Ramos (cell line): ENCODE measurements around the gene GDF9.
"Not testable (repeated sequence)": the region's sequence is repeated elsewhere in the genome, so short reads cannot be mapped to it uniquely, and the experiment has no call there.

Experiments
- in situ Hi-C: fragments of 300-500 bp; cut with MboI; formaldehyde crosslinking; loops from one replicate; pipeline ENCODE4 v1.14.3; 2022; ENCODE audit warnings: low sequenced_read_pairs; ENCODE audit not compliant: unreplicated experiment

GDF9 gene

DNA sequence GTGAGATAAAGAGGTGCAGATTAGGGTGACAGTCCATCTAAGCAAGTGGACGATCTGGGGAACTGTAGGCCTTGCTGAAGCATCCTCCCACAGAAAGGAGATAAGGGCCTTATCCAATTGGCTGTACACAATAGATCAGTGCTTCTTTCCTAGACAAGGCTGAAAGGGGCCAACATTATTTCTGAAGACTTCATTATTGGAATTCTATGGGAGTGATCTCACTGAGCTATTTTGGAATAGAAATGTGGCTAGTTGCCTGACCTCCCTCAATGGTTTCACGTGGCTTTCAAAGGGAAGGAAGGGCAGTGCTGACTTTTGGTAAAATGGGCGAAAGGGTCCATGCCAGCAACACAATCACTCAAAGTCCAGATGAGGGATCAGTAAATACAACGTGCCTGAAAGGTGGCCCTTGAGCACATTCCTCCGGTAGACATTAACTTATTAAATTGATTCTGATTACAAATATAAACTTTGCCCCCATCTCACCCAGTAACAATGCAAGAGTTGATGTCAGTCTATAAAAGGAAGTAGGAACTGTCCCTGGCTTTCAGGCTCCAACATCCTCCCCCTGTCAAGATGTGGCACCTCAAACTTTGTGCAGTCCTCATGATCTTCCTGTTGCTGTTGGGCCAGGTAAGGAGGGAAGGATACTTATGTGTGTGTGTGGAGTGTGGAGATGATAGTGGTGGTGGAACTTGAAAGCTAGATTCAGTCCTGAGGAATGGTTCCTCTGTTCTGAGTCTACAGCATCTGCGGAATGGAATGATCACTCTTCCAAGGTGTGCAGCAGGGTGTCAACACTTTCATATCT is 7.1 kb upstream of the GDF9 start, which contains the start of gene LEAP2:
TSS of gene LEAP2 (plus strand) at position 550 of the 811 bp plus-strand sequence. CDS start at position 577, 27 bp downstream.
- in situ Hi-C loops, result no loop called here

DNA sequence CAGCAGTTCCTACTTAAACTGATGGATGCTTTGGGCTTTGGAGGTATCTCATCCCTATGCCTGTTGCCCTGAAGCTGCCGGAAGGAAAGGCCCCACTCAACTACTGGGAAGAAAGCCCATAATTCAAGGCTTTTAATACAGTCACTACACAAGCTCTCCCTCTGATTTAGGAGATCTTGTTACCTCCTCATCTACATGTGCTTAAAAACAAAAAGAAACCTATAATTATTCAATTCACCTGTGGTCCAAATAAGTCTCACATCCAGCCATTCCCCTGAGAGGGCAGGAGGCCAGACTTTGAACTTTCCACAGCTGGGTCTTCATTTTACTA is 6.5 kb upstream of the GDF9 start:
- in situ Hi-C loops, result no loop called here

DNA sequence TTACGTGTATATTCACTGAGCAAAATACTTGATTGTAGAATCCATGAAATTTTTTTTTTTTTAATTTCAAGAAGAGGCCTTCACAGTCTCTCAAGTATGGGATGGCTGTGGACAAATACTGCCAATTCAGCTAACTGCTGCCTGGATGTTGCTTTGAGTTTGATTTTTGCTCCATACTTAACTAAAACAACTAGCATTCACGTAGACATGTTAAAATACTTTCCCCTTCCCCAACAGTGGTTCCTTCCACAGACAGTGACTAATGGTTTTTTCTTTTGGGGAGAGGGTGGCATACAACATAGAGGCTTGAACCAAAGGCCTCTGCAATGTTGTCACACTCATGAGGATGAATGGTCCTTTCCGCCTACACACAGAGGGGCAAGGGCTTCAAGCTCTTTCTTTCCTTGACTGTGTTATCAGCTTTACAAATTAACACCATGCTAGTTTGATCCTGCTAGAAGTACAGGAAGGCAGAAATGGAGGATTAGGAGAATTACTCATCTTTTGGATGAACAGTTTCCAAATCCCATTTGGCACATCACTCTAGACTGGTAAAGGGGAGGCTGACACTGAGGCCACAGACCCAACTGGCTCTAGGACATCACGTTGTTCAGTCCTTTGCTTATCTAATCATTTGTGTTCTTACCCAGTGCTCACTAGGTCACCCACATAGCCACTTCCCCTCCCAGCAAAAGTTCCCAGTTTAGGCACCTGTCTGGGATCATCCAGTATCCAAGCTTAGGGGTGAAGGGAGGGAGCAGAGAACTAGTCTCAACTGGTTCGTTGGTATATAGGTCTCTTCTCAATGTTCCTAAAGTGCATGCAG is 5.4 kb upstream of the GDF9 start:
- in situ Hi-C loops, result no loop called here

DNA sequence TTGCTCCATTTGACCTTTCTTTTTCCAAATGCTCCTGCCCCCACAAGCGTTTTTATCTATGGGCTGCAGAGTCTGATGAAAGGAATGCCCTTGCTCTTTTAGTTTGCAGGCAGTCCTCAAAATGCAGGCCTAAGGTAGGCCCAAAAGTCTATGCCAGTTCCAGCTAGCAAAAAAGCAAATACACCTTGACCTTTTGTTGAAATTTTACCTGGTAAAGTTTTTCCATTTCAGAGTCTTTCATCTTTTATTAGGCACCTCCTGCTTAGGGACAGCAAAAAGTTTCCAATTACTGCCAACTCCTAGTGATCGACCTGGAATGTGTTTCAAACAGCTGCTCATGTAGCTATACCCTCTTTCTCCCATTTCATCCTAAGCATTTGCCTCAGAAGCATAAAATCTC is 4.5 kb upstream of the GDF9 start:
- in situ Hi-C loops, result no loop called here

DNA sequence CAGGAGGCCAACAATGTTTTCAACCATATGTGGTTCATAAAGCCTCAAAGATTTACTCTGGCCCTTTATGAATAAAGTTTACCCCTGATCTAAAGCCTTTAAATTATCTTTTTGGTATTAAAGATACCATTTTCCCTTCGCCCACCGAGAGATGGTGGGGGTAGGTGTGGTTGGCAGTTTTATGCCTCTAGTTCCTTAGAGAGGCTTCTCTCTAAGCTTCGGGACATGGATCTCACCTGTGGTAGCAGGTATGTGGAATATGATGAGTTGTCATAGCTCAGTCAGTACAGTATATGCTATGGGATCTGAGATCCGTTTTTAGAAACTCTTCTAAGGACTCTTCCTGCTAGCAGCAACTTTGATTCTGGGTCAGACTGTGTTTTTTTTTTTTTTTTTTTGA is 2.5 kb upstream of the GDF9 start:
- in situ Hi-C loops, result no loop called here

DNA sequence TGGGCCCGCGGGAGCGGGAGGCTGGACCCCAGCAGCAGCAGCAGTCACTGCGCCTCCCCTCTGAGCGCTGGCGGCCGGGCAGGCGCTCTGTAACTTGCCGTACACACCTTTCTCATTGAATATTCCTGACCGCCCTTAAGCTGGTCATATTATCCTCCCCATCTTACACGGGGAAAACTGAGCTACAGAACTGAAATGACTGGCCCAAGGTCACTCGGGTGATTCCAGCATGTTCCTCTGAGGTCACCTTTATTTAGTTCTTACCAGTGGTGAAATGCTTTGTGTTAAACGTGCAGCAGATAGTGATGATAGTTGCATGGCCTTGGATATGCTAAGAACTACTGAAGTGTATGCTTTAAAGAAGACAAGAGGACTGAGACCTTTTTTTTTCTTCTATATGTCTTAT is 780 bp upstream of the GDF9 start:
- in situ Hi-C loops, result no loop called here

DNA sequence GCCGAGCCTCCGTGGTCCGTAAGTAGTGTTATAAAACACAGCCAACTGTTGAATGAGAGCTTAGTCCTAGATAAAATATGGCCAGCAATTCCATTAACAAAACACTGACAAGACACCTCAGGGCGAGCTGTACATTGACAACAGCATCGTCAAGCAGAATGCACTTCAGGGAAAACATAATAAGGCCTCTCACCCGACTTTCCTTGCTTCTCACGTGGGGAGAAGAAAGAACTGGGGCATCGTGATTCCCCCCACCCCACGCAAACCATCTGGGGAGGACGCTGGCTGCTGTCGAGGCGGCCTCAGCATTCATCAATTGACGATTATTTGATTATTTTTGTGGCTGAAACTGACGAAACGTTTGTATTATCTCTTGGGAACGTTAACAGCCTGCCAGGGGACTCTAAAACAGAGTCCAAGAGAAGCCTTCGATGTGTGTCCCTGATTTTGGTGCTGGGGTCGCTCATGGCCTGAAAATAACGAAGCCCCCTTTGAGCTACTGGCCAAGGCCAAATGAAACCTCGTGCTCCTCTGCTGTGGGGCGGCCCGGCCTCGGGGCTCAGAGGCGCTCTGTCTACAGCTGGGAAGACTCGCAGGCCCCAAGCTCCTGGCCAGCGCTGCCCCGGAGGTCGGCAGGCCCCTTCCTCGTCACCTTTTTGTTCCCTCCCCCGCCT is 464 bp downstream of the GDF9 start:
- in situ Hi-C loops, result no loop called here

DNA sequence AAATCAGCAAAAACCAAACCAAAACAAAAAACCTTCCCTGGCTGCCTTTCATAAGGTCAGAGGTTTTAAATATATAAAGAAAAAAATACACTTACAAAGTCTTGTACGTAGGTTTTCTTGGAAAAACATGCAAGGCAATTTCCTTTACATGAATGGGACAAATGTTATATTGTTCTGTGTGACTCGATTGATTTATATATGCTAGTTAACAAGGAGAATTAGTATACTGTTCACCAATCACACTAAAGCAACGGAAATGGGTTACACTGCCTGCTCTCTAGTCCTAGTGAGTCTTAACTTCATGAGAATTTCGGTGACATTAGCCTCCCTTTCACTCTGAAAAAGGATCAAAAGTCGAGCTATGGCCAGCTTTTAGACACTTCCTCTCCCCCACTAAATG is 5.5 kb downstream of the GDF9 start:
- in situ Hi-C loops, result no loop called here

DNA sequence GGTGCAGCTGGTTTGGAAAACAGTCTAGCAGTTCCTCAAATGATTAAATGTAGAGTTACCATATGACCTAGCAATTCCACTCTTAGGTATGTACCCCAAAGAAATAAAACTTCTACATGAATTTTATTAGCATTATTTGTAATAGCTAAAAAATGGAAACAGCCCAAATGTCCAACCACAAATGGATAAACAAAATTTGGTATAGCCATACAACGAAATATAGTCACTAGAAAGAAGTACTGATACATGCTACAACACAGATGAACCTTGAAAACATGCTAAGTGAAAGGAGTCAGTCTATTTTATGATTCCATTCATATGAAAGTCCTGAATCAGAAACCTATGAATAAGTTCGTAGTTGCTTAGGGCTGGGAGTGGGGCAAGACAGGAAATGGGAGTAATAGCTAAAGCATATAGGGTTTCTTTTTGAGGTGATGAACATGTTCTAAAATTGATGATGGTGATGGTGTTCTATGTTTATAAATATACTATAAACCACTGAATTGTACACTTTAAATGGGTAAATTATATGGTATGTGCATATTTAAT is 6.3 kb downstream of the GDF9 start:
- in situ Hi-C loops, result no loop called here

DNA sequence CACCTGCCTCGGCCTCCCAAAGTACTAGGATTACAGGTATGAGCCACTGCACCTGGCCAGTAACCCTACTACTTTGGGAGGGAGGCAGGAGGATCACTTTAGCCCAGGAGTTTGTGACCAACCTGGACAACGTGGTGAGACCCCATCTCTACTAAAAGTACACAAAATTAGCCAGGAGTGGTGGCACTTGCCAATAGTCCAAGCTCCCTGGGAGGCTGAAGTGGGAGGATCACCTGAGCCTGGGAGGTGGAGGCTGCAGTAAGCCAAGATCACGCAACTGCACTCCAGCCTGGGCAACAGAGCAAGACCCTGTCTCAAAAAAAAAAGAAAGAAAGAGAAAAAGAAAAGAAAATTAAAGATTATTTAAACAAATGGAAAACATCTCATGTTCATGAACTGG is 10.3 kb downstream of the GDF9 start:
- in situ Hi-C loops, result no loop called here

DNA sequence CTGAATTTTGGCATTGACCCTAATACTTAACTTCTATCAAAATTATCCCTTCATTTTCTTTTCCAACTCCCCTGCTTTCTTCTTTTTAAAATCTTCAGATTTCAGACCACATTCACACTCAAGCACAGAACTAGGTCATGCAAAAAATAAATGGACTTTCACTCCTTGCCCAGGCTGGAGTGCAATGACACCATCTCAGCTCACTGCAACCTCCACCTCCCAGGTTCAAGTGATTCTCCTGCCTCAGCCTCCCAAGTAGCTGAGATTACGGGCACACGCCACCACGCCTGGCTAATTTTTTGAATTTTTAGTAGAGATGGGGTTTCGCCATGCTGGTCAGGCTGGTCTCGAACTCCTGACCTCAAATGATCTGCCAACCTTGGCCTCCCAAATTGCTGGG is 11.3 kb downstream of the GDF9 start:
- in situ Hi-C loops, result not testable (repeated sequence)

DNA sequence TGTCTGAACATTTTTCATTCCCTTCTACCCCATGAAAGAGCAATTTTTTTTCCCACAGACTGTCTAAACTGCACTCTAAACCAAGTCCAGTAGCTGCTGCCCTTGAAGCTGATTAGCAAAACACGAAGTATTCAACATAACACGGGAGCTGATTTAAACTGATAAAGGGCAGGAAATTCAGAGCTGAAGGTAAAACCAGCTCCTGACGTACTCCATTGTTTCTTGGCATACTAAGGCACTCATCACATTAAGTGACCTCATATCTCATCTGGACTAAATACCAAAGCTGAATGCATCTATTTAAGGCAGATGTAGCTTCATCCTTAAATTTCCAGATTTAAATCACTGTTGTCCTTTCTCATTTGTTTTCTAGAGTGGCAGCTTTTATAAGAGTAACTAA is 12.0 kb downstream of the GDF9 start:
- in situ Hi-C loops, result no loop called here

DNA sequence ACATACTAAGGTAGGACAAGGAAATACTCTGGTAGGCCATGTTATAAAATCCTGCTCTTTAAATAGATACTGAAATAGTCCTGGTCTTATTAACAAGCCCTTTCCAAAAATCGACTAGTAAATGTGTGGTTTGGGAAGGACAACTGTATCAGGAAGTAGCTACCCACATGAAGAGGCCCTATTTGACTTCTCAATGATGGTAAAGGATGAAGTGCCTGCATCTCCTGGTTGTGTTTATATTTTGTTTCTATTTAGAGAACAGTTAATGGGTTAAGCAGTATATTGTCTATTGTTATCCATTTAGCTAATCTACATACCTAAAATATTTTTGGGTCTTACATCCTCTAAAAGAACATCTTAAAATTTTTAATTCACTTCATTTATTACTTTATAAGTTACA is 12.5 kb downstream of the GDF9 start:
- in situ Hi-C loops, result no loop called here

DNA sequence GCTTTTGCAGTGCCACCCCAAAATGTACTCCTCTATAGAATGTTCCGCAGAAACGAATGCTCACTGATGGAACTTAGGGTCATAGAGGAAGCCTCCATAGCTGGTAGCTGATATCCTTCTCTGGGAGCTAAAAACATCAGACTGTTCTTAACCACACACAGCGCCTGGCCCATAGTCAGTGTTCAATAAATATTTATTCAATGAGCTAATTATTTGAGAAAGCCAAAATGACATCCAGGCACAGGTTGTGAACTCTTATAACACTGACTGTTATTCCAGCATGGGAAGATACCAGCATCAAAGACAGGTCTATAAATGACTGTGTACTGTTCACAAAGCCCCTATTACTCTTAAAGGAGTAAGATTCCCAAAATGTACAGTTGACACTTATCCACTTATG is 12.9 kb downstream of the GDF9 start:
- in situ Hi-C loops, result no loop called here

DNA sequence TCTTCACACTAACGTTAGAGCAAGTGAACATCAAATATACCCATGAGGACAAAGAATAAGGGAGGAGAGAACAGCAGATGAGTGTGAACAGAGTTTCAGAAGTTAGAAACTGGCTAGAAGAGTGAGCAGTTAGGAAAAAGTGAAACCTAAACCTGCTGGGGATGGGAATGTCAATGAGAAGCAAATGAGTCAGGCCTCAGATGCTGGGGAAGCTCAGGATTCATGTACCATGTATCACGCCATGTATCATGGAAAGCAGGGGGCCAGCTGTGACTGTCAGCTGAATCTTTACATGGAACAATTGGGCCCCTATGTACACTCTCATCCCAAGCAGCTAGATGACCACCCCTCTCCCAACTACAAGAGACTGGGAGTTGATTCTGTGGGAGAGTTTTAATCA is 16.2 kb downstream of the GDF9 start:
- in situ Hi-C loops, result no loop called here

DNA sequence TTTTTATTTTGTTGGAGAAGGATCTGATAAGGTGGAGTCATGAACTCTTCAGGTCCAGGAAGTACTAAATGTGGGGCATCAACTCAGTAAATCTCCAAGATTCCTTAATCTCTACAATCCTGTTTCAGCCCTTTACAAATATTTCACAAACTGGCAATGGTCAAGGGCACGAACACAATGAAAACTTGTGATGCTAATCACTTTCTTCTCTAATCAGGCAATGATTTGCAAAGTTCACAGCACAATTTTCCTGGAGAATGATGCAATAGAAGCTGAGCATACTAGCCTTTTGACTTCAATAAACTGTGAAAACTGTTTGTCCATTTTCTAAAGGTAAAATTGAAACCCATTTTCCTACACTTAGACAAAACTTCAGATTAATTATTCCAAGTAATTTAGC is 16.9 kb downstream of the GDF9 start:
- in situ Hi-C loops, result no loop called here

DNA sequence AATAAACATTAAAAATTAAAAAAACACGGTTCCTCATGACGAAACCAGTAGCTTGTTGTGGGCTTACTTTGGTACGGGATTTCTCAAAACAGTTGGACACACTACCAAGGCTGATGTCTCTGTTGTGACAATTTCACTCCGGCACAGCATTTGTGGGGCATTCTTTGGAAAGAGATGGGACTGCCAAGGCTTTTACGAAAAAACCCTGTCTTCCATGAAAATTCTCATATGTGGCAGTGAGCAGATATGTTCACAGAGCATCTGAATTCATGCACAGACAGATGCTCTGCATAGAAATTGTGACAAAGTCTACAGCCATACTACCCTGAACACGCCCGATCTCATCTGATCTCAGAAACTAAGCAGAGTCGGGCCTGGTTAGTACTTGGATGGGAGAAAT is 18.0 kb downstream of the GDF9 start:
- in situ Hi-C loops, result no loop called here

DNA sequence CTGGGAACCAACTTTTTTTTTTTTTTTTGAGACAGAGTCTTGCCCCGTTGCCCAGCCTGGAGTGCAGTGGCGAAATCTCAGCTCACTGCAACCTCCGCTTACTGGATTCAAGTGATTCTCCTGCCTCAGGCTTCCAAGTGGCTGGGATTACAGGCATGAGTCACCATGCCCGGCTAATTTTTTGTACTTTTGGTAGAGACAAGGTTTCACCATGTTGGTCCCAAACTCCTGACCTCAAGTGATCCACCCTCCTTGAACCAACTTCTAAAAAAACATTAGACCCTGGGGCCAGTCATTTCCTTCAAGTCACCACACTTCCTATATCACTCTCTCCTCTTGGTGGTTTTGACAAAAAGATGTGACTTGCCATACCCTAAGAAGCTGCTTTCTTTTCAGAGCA is 25.0 kb downstream of the GDF9 start:
- in situ Hi-C loops, result no loop called here

DNA sequence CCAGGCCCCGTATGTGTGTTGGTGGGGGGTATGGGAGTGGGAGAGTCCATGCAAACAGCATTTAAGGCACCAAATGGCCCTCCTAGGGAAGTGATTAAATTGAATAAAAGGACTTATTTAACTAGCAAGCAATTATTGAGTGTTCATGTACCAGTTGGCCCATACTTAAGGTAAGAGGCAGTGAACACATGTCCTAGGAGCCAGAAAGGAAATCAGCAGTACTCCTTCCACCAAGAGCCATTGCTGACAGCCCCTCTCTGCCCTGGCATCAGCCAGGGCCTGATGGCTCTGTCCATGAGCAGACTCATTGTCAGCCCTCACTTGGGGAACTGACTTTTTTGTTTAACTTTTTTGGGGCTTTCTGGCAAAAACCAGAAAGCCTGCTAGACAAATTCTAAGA is 25.4 kb downstream of the GDF9 start:
- in situ Hi-C loops, result no loop called here

DNA sequence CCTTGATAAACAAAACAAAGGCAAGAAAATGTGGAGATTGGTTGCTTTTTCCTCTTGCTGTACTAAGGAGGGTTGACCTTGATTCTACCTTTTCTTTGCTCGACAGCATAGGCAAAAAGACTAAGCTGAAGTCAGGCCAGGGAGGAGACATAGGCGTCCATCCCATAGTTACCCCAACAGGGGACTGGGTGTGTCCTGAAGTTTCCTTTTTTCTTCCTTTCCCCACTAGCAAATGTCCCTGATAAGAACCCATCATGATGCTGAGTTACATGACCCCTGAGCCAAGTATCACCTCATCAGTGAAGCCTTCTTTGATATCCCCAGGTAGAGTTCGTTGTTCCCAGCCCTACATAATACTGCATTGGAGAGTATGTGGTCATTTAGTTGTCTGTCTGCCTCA is 26.0 kb downstream of the GDF9 start:
- in situ Hi-C loops, result no loop called here
